Hepatocyte (in vitro differentiated cells): ENCODE results near the gene ABCC12. TPM values are rescaled to one million over a fixed set of nuclear protein-coding genes. Genes with fewer than 3 reads are reported as not detected.

ENCODE experiments used
- DNase-seq: peaks from one replicate; pipeline ENCODE4 v3.0.0-alpha.2; 2016; ENCODE audit warnings: low spot score
- H2AFZ ChIP-seq: fragments of 200-600 bp; sonication (generic); 2 replicates; pipeline ENCODE4 v1.6.0; 2016; ENCODE audit warnings: antibody characterized with exemption, mild to moderate bottlenecking
- H3K27ac ChIP-seq: fragments of 200-600 bp; sonication (generic); 2 replicates; pipeline ENCODE4 v1.5.1; 2016; ENCODE audit warnings: mild to moderate bottlenecking
- H3K27me3 ChIP-seq: fragments of 200-600 bp; sonication (generic); 2 replicates; pipeline ENCODE4 v1.6.1; 2016
- H3K36me3 ChIP-seq: fragments of 200-600 bp; sonication (generic); replicated peaks from 2 replicates; pipeline ENCODE4 v1.5.1; 2016; ENCODE audit warnings: low read depth; ENCODE audit not compliant: insufficient read depth
- H3K4me1 ChIP-seq: fragments of 200-600 bp; sonication (generic); 2 replicates; pipeline ENCODE4 v1.5.1; 2016; ENCODE audit warnings: mild to moderate bottlenecking, moderate library complexity; ENCODE audit not compliant: insufficient read depth
- H3K4me2 ChIP-seq: fragments of 200-600 bp; sonication (generic); 2 replicates; pipeline ENCODE4 v1.6.0; 2016
- H3K4me3 ChIP-seq: fragments of 200-600 bp; sonication (generic); 2 replicates; pipeline ENCODE4 v1.5.1; 2016; ENCODE audit warnings: mild to moderate bottlenecking
- H3K79me2 ChIP-seq: fragments of 200-600 bp; sonication (generic); 2 replicates; pipeline ENCODE4 v1.6.0; 2017; ENCODE audit warnings: mild to moderate bottlenecking
- H3K9me2 ChIP-seq: fragments of 200-600 bp; sonication (generic); replicated peaks from 2 replicates; pipeline ENCODE4 v1.6.0; 2017; ENCODE audit warnings: mild to moderate bottlenecking; ENCODE audit not compliant: insufficient read depth
- H3K9me3 ChIP-seq: fragments of 200-600 bp; sonication (generic); 2 replicates; pipeline ENCODE4 v1.5.1; 2016; ENCODE audit warnings: low read depth, mild to moderate bottlenecking
- H4K20me1 ChIP-seq: fragments of 200-600 bp; sonication (generic); 2 replicates; pipeline ENCODE4 v1.6.0; 2016; ENCODE audit warnings: mild to moderate bottlenecking; ENCODE audit not compliant: insufficient read depth, poor library complexity, severe bottlenecking
- EZH2 ChIP-seq: fragments of 200-600 bp; sonication (generic); IDR thresholded peaks from 2 replicates; pipeline ENCODE4 v1.6.1; 2016; ENCODE audit warnings: antibody characterized with exemption, mild to moderate bottlenecking, borderline replicate concordance
- EZH2phosphoT487 ChIP-seq: fragments of 200-600 bp; sonication (generic); IDR thresholded peaks from one replicate; pipeline ENCODE4 v1.6.1; 2018; ENCODE audit warnings: antibody characterized with exemption, mild to moderate bottlenecking, low read depth, moderate library complexity; ENCODE audit not compliant: unreplicated experiment, severe bottlenecking
- WGBS: methylation state at CpG from one replicate; pipeline ENCODE4 v1.1.6; 2016; ENCODE audit warnings: low lambda C conversion rate; ENCODE audit errors: missing lambda C conversion rate; 5-methylcytosine and 5-hydroxymethylcytosine counted together
- polyA plus RNA-seq: library from polyadenylated mRNA; unstranded; fragments of >200 nt; fragmentation: Nextera tagmentation; extraction: Ambion mirVana; gene quantifications from 2 replicates; pipeline ENCODE4 v1.2.1, GENCODE V29; 2016
- total RNA-seq: library from RNA; depleted of rRNA; stranded (reverse); fragments of >200 nt; gene quantifications from 2 replicates; pipeline ENCODE4 v1.2.3, GENCODE V29; 2014
- TF ChIP-seq, protein P1 (sequence below): fragments of 200-600 bp; sonication (generic); IDR thresholded peaks from 2 replicates; pipeline ENCODE4 v1.5.1; 2016; ENCODE audit warnings: antibody characterized with exemption, mild to moderate bottlenecking; ENCODE audit not compliant: poor library complexity

Gene ABCC12
- total and polyA plus RNA-seq, 2 experiments from 2014 or later = not detected

DNA sequence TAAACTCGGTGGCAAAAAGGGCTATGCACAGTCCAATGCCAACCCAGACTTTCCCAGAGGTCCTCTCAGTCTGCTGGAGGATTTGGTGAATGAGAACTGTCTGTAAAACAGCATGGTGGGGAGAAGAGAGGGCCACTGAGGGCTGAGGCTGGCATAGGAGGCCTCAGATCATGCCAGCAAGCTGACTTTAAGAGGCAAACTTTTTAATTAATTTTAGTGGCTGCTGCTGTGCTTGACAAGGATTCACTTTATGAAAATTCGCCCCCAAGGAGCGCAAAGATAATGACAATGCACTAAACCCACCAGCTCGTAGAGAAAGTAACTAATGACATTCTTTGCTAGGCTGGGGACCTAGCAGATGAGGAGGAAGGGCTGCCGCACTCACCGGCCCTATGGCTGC lies 15.0 kb downstream of the ABCC12 start:
- DNase-seq = no peak
- no peaks in the 10 kb centered on the region for H3K36me3 ChIP-seq
- no peaks in the 10 kb centered on the region for H3K27me3 ChIP-seq
- TF ChIP-seq, protein P1, sequence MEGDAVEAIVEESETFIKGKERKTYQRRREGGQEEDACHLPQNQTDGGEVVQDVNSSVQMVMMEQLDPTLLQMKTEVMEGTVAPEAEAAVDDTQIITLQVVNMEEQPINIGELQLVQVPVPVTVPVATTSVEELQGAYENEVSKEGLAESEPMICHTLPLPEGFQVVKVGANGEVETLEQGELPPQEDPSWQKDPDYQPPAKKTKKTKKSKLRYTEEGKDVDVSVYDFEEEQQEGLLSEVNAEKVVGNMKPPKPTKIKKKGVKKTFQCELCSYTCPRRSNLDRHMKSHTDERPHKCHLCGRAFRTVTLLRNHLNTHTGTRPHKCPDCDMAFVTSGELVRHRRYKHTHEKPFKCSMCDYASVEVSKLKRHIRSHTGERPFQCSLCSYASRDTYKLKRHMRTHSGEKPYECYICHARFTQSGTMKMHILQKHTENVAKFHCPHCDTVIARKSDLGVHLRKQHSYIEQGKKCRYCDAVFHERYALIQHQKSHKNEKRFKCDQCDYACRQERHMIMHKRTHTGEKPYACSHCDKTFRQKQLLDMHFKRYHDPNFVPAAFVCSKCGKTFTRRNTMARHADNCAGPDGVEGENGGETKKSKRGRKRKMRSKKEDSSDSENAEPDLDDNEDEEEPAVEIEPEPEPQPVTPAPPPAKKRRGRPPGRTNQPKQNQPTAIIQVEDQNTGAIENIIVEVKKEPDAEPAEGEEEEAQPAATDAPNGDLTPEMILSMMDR = no peak
- TF ChIP-seq EZH2phosphoT487 = no peak
- TF ChIP-seq EZH2 = no peak
- H3K79me2 ChIP-seq = no peaks in the 10 kb centered on the region
- H3K4me3 ChIP-seq = no peak overlapping the region
- H3K9me3 ChIP-seq = no peaks in the 10 kb centered on the region
- no peaks in the 10 kb centered on the region for H3K4me1 ChIP-seq
- H3K4me2 ChIP-seq = no peak overlapping the region
- no peaks in the 10 kb centered on the region for H4K20me1 ChIP-seq
- no peak overlapping the region for H3K27ac ChIP-seq
- H2AFZ ChIP-seq = no peak overlapping the region
- 92% methylated on average over 6 of the region's 6 CpGs for WGBS
- no peaks in the 10 kb centered on the region for H3K9me2 ChIP-seq

DNA sequence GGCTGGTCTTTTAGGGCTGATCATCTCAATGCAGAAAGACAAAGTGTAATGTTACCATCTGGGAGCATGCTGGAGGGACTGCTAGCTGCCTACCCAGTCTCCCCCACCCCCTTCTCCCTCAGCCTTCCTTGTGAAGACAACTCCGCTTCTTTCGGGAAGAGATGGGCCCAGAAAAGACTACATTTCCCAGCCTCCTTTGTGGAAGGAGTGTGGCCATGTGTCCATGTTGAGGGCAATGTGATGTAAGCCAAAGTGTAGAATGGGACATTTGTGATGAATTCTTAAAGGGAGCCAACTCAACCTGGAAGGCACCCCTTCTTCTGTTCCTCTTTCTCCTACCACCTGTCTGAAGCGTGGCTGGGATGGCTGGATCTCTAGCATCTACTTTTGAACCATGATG lies 16.3 kb downstream of the ABCC12 start:
- no peaks in the 10 kb centered on the region for H3K9me2 ChIP-seq
- no peaks in the 10 kb centered on the region for H3K79me2 ChIP-seq
- no peaks in the 10 kb centered on the region for H3K36me3 ChIP-seq
- 88% methylated on average over 3 of the region's 3 CpGs for WGBS
- H3K4me1 ChIP-seq = no peaks in the 10 kb centered on the region
- H2AFZ ChIP-seq = no peak overlapping the region
- H3K27me3 ChIP-seq = no peaks in the 10 kb centered on the region
- H3K4me3 ChIP-seq = no peak overlapping the region
- no peak overlapping the region for H3K4me2 ChIP-seq
- TF ChIP-seq EZH2phosphoT487 (no peak), EZH2 (no peak)
- TF ChIP-seq, protein P1 = no peak
- no peak overlapping the region for H3K27ac ChIP-seq
- H4K20me1 ChIP-seq = no peaks in the 10 kb centered on the region
- no peak for DNase-seq
- H3K9me3 ChIP-seq = no peaks in the 10 kb centered on the region

DNA sequence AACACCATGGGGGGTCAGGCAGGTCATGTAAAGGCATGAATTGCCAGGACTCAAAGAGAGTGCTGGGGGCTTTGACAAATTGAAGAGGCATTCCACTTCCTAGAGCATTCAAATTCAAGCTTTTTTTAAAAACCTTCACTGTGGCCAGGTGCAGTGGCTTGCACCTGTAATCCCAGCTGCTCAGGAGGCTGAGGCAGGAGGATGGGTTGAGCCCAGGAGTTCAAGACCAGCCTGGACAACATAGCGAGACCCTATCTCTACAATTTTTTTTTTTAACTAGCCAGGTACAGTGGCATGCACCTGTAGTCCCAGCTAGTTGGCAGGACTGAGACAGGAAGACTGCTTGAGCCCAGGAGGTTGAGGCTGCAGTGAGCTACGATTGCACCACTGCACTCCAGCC lies 17.2 kb downstream of the ABCC12 start:
- H3K79me2 ChIP-seq = no peaks in the 10 kb centered on the region
- no peaks in the 10 kb centered on the region for H3K4me1 ChIP-seq
- H3K36me3 ChIP-seq = no peaks in the 10 kb centered on the region
- no peaks in the 10 kb centered on the region for H3K9me3 ChIP-seq
- WGBS = 95% methylated on average over 2 of the region's 2 CpGs
- H3K27me3 ChIP-seq = no peaks in the 10 kb centered on the region
- no peaks in the 10 kb centered on the region for H4K20me1 ChIP-seq
- no peak overlapping the region for H3K4me2 ChIP-seq
- H3K4me3 ChIP-seq = no peak overlapping the region
- TF ChIP-seq EZH2 = no peak
- no peak for TF ChIP-seq EZH2phosphoT487
- TF ChIP-seq, protein P1 = no peak
- H2AFZ ChIP-seq = no peak overlapping the region
- no peak overlapping the region for H3K27ac ChIP-seq
- no peaks in the 10 kb centered on the region for H3K9me2 ChIP-seq
- DNase-seq = no peak

DNA sequence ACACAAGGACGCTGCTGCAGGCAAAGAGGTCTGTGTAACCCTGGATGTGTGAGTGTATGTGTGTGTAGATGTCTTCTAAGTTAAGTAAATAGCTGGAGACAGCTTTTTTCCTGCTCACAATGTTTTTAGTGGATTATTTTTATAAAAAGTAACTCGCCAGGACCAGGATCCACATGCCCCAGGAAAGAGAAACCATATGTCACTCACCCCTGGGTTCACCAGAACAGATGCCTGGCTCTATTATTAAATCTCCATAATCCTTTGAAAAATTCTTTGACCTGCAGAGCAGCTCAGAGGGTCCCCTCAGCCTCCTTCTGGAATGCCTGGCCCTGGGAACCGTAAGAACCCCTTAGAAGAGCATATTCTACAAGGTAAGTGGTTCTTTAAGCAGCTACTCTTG lies 18.0 kb downstream of the ABCC12 start:
- no peaks in the 10 kb centered on the region for H3K36me3 ChIP-seq
- H3K79me2 ChIP-seq = no peaks in the 10 kb centered on the region
- H3K9me2 ChIP-seq = no peaks in the 10 kb centered on the region
- H3K9me3 ChIP-seq = no peaks in the 10 kb centered on the region
- no peaks in the 10 kb centered on the region for H3K27me3 ChIP-seq
- H3K4me1 ChIP-seq = no peaks in the 10 kb centered on the region
- no peak for DNase-seq
- WGBS = 79% methylated on average over 3 of the region's 3 CpGs
- H3K4me2 ChIP-seq = no peak overlapping the region
- no peaks in the 10 kb centered on the region for H4K20me1 ChIP-seq
- no peak overlapping the region for H3K27ac ChIP-seq
- no peak overlapping the region for H3K4me3 ChIP-seq
- TF ChIP-seq, protein P1 = no peak
- H2AFZ ChIP-seq = no peak overlapping the region
